ENCODE results near the gene FAM3D. TPM values are rescaled to one million over a fixed set of nuclear protein-coding genes. Genes with fewer than 3 reads are reported as not detected.

The FAM3D gene
- total RNA-seq, 1 experiment from 2014 or later: 0.32 TPM

- Histone ChIP-seq H3K9ac (ENCODE audit: low read length) (no peak overlapping the region), H3K9me3 (ENCODE audit: control insufficient read depth in 1 of 2, insufficient read depth in 1 of 2, low read depth in 1 of 2, low read length in 2 of 2) (no peaks in the 10 kb centered on the region), H2AFZ (ENCODE audit: low read depth, low read length, poor library complexity, severe bottlenecking) (no peak overlapping the region), H3K4me3 (replicated peaks in 1 of 2; ENCODE audit: low read depth in 1 of 2, low read length in 2 of 2) (no peak overlapping the region), H3K4me1 (ENCODE audit: control insufficient read depth in 1 of 2, insufficient read depth in 2 of 2, low read length in 2 of 2) (peaks cover 0 to 11% of the 10 kb centered on the region in 2 experiments; a peak in 2 of 4 replicates), H3K27me3 (ENCODE audit: insufficient read depth, low read length) (peaks cover 26% of the 10 kb centered on the region), H3K4me2 (ENCODE audit: low read length) (no peak overlapping the region), H3K9me2 (ENCODE audit: insufficient read depth) (no peaks in the 10 kb centered on the region), H3K36me3 (ENCODE audit: control insufficient read depth in 1 of 2, insufficient read depth in 2 of 2, low read length in 2 of 2) (no peaks in the 10 kb centered on the region), H3K27ac (ENCODE audit: low read depth, low read length) (no peak overlapping the region), H3K79me2 (ENCODE audit: insufficient read depth, low read length) (no peaks in the 10 kb centered on the region), H4K20me1 (ENCODE audit: insufficient read depth) (no peaks in the 10 kb centered on the region)
- POLR2A ChIA-PET: no interaction called here
- ATAC-seq (no peak), DNase-seq (ENCODE audit: low read depth, low spot score) (no peak)
- TF ChIP-seq MAX (IDR thresholded peaks at IDR 0.05): no peak
- TF ChIP-seq REST (IDR thresholded peaks at IDR 0.05; ENCODE audit: low read depth): no peak
- TF ChIP-seq EGR1 (IDR thresholded peaks at IDR 0.05; ENCODE audit: low read depth): no peak
- no peak for TF ChIP-seq ZNF274 (IDR thresholded peaks at IDR 0.05; ENCODE audit: low read depth, low read length)
- TF ChIP-seq CEBPB (IDR thresholded peaks at IDR 0.05; ENCODE audit: low read depth): no peak
- TF ChIP-seq ZFX (IDR thresholded peaks at IDR 0.05): no peak
- TF ChIP-seq ELF1 (IDR thresholded peaks at IDR 0.05; ENCODE audit: borderline replicate concordance, low read depth): no peak
- TF ChIP-seq TCF7L2 (IDR thresholded peaks at IDR 0.05; ENCODE audit: borderline replicate concordance, extremely low read depth, insufficient read depth, insufficient read length): no peak
- TF ChIP-seq EZH2phosphoT487 (IDR thresholded peaks at IDR 0.05; ENCODE audit: borderline replicate concordance): no peak
- TF ChIP-seq ZBTB33 (IDR thresholded peaks at IDR 0.05; ENCODE audit: extremely low read depth, insufficient replicate concordance, low read length): no peak
- no peak for TF ChIP-seq SRF (IDR thresholded peaks at IDR 0.05; ENCODE audit: low read depth)
- TF ChIP-seq CTCF (IDR thresholded peaks at IDR 0.05 in 2 of 3, conservative IDR thresholded peaks at IDR 0.05 in 1 of 3; ENCODE audit: borderline replicate concordance in 1 of 3, insufficient read depth in 1 of 3, low read depth in 2 of 3, low read length in 2 of 3): no peak
- no peak for TF ChIP-seq POLR2AphosphoS5 (IDR thresholded peaks at IDR 0.05; ENCODE audit: low read depth, low read length)
- no peak for TF ChIP-seq RAD21 (IDR thresholded peaks at IDR 0.05; ENCODE audit: low read depth)
- TF ChIP-seq CBX3 (IDR thresholded peaks at IDR 0.05; ENCODE audit: low read depth): no peak
- TF ChIP-seq SP1 (IDR thresholded peaks at IDR 0.05; ENCODE audit: low read depth): no peak
- TF ChIP-seq FOSL1 (IDR thresholded peaks at IDR 0.05; ENCODE audit: low read depth): no peak
- TF ChIP-seq POLR2A (IDR thresholded peaks at IDR 0.05; ENCODE audit: borderline replicate concordance, extremely low read depth, insufficient read depth, insufficient read length): no peak
- TF ChIP-seq ATF3 (IDR thresholded peaks at IDR 0.05): no peak
- no peak for TF ChIP-seq SIN3A (IDR thresholded peaks at IDR 0.05; ENCODE audit: low read depth)
- RAD21 ChIA-PET (ENCODE audit: low non-redundant PET in 1 of 2, low total read pairs in 2 of 2, uncharacterized antibody in 2 of 2, unreplicated experiment in 2 of 2): no interaction called here
- no TSS peak for BruUV-seq (replicated peaks)
- CTCF ChIA-PET: no interaction called here
- intact Hi-C loops (cut with micrococcal nuclease): no loop called here
Observed at GRCh38 chr3:58680879-58681525, 14.4 kb upstream of the FAM3D start.
